Keratinocyte (primary cell): ENCODE data around the gene DDTL.
"Not testable (repeated sequence)": the region's sequence is repeated elsewhere in the genome, so short reads cannot be mapped to it uniquely, and the experiment has no call there.

Source experiments
- CTCF ChIP-seq, 3 experiments: IDR thresholded peaks in 1 of 3; conservative IDR thresholded peaks in 1 of 3; optimal IDR thresholded peaks in 1 of 3; 2 replicates in 2 of 3; 3 replicates in 1 of 3; pipeline versions ENCODE3 to v1.5.1; 2011; ENCODE audit warnings: low read length in 3 of 3, mild to moderate bottlenecking in 3 of 3, moderate library complexity in 2 of 3, control low read depth in 1 of 3, inconsistent platforms in 1 of 3; ENCODE audit not compliant: insufficient read depth in 2 of 3; ENCODE audit errors: extremely low read depth in 1 of 3
- EZH2 ChIP-seq: IDR thresholded peaks from one replicate; pipeline ENCODE4 v1.6.1; 2012; ENCODE audit warnings: inconsistent platforms, mild to moderate bottlenecking, low read length, moderate library complexity

- not testable (repeated sequence) for TF ChIP-seq CTCF (optimal IDR thresholded peaks at IDR 0.05 in 1 of 3, IDR thresholded peaks at IDR 0.05 in 1 of 3, conservative IDR thresholded peaks at IDR 0.05 in 1 of 3; ENCODE audit: extremely low read depth in 1 of 3, insufficient read depth in 2 of 3, low read length in 3 of 3); EZH2
These were observed 15.3 kb upstream of the DDTL start for GRCh38 chr22:23951383-23951782.
